Endothelial cell (in vitro differentiated cells): Measurements from ENCODE around the gene ANKS1B. TPM values are rescaled to one million over a fixed set of nuclear protein-coding genes. Genes with fewer than 3 reads are reported as not detected.

ENCODE experiments used
- DNase-seq: peaks from one replicate; pipeline ENCODE4 v3.0.0; 2021; ENCODE audit warnings: low spot score
- H3K27ac Mint-ChIP-seq: one replicate; pipeline ENCODE4 v1.8.0; 2021; ENCODE audit warnings: mixed read lengths, inconsistent platforms; ENCODE audit not compliant: unreplicated experiment
- H3K27me3 Mint-ChIP-seq: one replicate; pipeline ENCODE4 v1.8.0; 2021; ENCODE audit warnings: mild to moderate bottlenecking, moderate library complexity, mixed read lengths, inconsistent platforms; ENCODE audit not compliant: unreplicated experiment
- H3K36me3 Mint-ChIP-seq: one replicate; pipeline ENCODE4 v1.8.0; 2021; ENCODE audit warnings: mild to moderate bottlenecking, low read depth, mixed read lengths, inconsistent platforms; ENCODE audit not compliant: unreplicated experiment
- H3K4me1 Mint-ChIP-seq: one replicate; pipeline ENCODE4 v1.8.0; 2021; ENCODE audit warnings: mild to moderate bottlenecking, mixed read lengths, inconsistent platforms; ENCODE audit not compliant: unreplicated experiment
- H3K4me3 Mint-ChIP-seq: one replicate; pipeline ENCODE4 v1.8.0; 2021; ENCODE audit warnings: mild to moderate bottlenecking, mixed read lengths, inconsistent platforms; ENCODE audit not compliant: unreplicated experiment
- H3K9me3 Mint-ChIP-seq: one replicate; pipeline ENCODE4 v1.8.0; 2021; ENCODE audit warnings: mixed read lengths, inconsistent platforms; ENCODE audit not compliant: unreplicated experiment
- total RNA-seq: library from RNA; stranded (reverse); fragmentation: NEBNext Ultra II Directional; extraction: Animal tissue kit (Norgen Biotek cat#: 25700); gene quantifications from one replicate; pipeline ENCODE4 v1.2.1, GENCODE V29; 2021; ENCODE audit not compliant: unreplicated experiment
- TF ChIP-seq, protein P1 (sequence below): fragments of 200-600 bp; sonication (generic); IDR thresholded peaks from one replicate; pipeline ENCODE4 v1.5.0; 2021; ENCODE audit warnings: antibody characterized with exemption; ENCODE audit not compliant: unreplicated experiment

ANKS1B gene
- total RNA-seq, 1 donor from 2014 or later = 2.6 TPM

DNA sequence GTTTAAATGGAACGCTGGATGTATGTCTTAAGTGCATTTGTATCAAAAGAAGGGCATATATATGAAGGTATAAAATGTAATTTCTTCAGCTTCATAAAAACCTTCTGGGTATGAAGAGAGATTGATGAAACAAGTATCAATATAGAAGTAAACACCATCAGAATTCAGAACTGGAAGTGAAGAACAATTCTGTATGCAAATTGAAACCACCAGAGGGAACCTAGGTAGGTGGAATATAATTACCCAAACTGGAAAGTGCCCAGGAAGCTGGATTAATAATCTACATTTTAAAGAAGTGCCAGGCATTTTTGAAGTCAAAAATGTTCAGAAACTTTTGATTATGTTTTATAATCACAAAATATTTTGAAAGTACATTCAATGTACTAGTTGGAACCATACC is 673.4 kb downstream of the ANKS1B start:
- Mint-ChIP-seq H3K27ac (no peak overlapping the region), H3K36me3 (no peaks in the 10 kb centered on the region), H3K4me1 (no peaks in the 10 kb centered on the region), H3K9me3 (no peaks in the 10 kb centered on the region), H3K27me3 (no peaks in the 10 kb centered on the region), H3K4me3 (no peak overlapping the region)
- TF ChIP-seq, protein P1, sequence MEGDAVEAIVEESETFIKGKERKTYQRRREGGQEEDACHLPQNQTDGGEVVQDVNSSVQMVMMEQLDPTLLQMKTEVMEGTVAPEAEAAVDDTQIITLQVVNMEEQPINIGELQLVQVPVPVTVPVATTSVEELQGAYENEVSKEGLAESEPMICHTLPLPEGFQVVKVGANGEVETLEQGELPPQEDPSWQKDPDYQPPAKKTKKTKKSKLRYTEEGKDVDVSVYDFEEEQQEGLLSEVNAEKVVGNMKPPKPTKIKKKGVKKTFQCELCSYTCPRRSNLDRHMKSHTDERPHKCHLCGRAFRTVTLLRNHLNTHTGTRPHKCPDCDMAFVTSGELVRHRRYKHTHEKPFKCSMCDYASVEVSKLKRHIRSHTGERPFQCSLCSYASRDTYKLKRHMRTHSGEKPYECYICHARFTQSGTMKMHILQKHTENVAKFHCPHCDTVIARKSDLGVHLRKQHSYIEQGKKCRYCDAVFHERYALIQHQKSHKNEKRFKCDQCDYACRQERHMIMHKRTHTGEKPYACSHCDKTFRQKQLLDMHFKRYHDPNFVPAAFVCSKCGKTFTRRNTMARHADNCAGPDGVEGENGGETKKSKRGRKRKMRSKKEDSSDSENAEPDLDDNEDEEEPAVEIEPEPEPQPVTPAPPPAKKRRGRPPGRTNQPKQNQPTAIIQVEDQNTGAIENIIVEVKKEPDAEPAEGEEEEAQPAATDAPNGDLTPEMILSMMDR = no peak
- DNase-seq = no peak

DNA sequence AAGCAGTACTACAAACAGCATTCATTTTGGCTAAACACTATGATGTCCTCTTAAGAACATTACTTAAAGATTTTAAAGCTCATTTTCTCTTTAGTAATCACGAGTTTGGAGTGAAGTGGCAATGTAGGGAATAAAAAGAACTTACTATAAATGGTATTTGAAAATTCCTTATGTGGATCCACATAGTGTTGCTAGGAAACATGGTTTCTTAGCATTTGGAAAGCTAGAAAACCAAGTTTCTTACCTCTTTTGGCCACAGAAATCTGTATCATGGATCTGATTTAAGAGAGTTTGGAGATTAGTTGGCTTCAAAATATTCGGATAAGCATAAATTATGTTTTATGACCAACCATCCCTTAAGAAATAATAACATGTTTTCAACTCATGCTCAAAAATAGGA is 674.9 kb downstream of the ANKS1B start:
- Mint-ChIP-seq H3K9me3 (no peaks in the 10 kb centered on the region), H3K27me3 (no peaks in the 10 kb centered on the region), H3K4me3 (no peak overlapping the region), H3K4me1 (no peaks in the 10 kb centered on the region), H3K27ac (no peak overlapping the region), H3K36me3 (no peaks in the 10 kb centered on the region)
- DNase-seq = no peak
- TF ChIP-seq, protein P1 = no peak

DNA sequence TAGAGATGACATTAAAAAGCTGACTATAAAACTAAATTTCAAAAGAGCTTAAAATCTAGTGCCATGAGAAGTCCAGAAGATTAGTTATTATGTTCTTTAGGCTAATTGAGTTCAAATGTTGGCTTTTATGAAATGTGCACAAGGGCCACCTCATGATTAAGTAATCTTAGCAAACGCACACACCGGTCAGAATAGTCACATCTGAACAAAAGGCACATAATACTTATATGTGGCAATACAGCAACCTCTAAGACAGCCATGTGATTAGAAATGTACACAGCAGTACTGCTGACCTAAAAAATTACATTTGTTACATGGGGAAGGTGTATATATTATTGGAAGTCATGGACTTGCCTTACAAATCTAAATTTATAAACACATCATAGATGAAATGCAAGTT is 681.9 kb downstream of the ANKS1B start:
- no peaks in the 10 kb centered on the region for H3K27me3 Mint-ChIP-seq

DNA sequence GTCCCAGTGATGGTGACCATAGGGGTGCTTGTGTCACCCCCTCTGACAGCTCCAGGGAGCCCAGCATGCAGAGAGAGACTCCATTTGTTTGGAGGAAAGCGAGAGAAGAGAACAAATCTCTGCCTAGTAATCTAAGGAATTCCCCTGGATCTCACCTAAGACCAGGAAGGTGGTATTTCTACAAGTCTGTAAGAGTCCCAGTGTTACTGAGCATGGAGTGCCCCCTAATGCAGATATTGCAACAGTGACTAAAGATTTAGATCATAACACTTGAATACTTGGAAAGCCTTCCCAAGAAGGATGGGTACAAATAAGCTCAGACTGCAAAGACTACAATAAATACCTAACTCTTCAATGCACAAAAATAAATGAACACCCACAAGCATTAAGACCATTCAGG is 697.6 kb downstream of the ANKS1B start:
- no peaks in the 10 kb centered on the region for H3K4me1 Mint-ChIP-seq

More for the DNA sequence above, 681.9 kb downstream of the ANKS1B start:
- DNase-seq = no peak
- Mint-ChIP-seq H3K9me3 (no peaks in the 10 kb centered on the region), H3K27ac (no peak overlapping the region), H3K36me3 (no peaks in the 10 kb centered on the region), H3K4me3 (no peak overlapping the region), H3K4me1 (no peaks in the 10 kb centered on the region)
- TF ChIP-seq, protein P1 = no peak

DNA sequence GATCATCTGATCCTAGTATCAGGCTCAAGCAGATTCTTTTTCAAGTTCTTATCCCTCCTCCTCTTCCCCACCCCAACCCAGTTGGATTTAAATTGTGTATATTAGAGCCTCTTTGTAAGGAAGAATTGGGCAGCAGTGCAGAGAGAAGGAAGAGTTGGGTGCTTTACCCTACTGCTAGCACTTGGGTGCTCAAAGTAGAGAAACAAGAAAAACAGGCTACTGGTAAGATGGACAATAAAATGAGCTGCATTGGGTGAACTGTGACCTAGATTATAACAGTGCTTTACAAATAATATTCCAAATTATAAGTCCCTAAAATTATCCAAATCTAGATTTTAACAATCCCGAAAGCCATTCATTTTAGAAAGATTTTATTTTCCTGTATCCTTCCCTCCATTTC is 700.6 kb downstream of the ANKS1B start:
- no peak overlapping the region for H3K4me3 Mint-ChIP-seq
- DNase-seq = no peak
- no peaks in the 10 kb centered on the region for H3K9me3 Mint-ChIP-seq
- H3K36me3 Mint-ChIP-seq = no peaks in the 10 kb centered on the region
- no peaks in the 10 kb centered on the region for H3K4me1 Mint-ChIP-seq
- TF ChIP-seq, protein P1 = no peak
- no peaks in the 10 kb centered on the region for H3K27me3 Mint-ChIP-seq
- H3K27ac Mint-ChIP-seq = no peak overlapping the region

More for the DNA sequence above, 697.6 kb downstream of the ANKS1B start:
- TF ChIP-seq, protein P1 = no peak
- no peak for DNase-seq
- H3K36me3 Mint-ChIP-seq = no peaks in the 10 kb centered on the region
- H3K4me3 Mint-ChIP-seq = no peak overlapping the region
- no peaks in the 10 kb centered on the region for H3K9me3 Mint-ChIP-seq
- no peaks in the 10 kb centered on the region for H3K27me3 Mint-ChIP-seq
- H3K27ac Mint-ChIP-seq = no peak overlapping the region
